ENCODE data around the gene STIM1.
"Not testable (repeated sequence)": the region's sequence is repeated elsewhere in the genome, so short reads cannot be mapped to it uniquely, and the experiment has no call there.

Gene STIM1

GRCh38 chr11:3888876-3889275 is 33.4 kb downstream of the STIM1 start:
- no peak for DNase-seq

GRCh38 chr11:3890014-3890413 is 34.5 kb downstream of the STIM1 start:
- no peak for DNase-seq

- DNase-seq: no peak
Measured at GRCh38 chr11:3890806-3891205, 35.3 kb downstream of the STIM1 start.

DNA sequence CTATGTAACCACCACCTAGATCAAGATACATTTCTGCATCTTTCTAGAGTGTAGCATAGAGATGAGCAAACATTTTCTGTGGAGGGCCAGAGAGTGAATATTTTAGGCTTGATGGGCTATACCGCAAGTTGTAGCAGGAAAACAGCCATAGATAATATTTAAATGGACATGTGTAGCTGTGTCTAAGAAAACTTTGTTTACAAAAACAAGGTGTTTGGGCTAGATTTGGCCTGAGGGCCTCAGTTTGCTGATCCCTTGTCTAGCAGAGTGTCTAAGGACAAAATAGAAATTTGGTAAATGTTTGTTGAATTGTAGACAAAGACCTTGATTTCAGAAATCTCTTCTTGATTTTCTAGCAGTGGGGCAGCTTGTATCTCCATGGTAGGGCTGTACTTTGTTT is 36.3 kb downstream of the STIM1 start:
- DNase-seq: no peak

- no peak for DNase-seq
Measured at GRCh38 chr11:3892156-3892555, 36.7 kb downstream of the STIM1 start.

GRCh38 chr11:3893311-3893710 is 37.8 kb downstream of the STIM1 start:
- no peak for DNase-seq

DNA sequence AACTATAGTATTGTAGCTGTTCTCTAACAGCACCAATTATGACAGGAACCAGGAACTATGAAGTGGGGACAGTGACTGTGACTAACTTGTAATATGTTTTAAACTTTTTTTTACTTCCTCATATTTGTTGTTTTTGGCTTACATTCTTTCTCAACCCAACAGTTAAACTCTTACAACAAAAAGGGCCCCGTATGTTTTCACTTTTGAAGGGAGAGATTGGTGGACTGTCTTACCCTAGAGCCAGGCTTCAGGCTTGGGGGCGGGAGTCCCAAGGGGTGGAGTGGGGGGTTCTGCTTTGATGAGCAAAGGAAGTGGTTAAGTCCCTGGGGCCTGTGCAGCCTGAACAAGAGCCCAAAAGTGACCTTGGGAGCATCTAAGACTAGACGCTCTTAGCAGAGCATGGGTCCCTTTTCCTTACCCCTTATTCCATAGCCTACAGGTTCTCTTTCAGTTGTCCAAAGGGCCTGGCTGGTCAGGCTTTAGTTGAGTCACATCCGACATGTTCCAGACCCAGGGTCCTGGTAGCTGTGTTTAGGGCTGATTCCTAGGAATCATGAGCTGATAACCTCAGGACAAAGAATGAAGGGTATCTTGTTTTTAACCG is 38.8 kb downstream of the STIM1 start:
- no peak for DNase-seq

GRCh38 chr11:3896644-3897043 is 41.2 kb downstream of the STIM1 start:
- no peak for DNase-seq

GRCh38 chr11:3900230-3900629 is 44.8 kb downstream of the STIM1 start:
- DNase-seq: not testable (repeated sequence)

DNA sequence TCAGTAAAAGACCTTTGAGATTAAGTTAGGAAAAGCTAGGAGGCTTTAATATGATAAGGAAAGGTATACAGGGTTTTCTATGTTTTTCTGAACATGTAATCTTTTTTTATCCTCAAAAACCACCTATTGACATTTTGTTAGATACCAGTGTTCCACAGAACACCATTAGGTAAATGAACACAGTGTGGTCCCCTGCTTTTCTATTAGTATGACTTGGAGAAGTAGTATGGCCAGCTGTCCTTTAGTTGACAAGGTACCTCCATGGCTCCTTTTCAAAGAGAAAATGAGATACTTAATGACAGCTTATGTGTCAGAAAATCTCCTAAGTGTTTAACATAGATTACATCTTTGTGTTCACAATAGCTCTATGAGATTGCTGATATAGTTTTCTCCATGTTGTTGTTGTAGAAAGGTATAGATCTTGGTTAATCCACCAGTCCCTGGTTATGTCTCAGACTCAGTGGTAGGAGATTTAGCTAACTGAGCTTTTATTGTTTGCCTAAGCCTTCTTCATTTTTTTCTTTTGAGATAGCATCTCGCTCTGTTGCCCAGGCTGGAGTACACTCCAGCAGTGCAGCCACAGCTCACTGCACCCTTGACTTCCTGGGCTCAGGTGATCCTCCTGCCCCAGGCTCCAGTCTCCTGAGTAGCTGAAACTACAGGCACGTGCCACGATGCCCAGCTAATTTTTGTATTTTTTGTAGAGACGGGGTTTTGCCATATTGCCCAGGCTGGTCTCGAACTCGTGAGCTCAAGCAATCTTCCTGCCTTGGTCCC is 46.0 kb downstream of the STIM1 start:
- DNase-seq: no peak

DNA sequence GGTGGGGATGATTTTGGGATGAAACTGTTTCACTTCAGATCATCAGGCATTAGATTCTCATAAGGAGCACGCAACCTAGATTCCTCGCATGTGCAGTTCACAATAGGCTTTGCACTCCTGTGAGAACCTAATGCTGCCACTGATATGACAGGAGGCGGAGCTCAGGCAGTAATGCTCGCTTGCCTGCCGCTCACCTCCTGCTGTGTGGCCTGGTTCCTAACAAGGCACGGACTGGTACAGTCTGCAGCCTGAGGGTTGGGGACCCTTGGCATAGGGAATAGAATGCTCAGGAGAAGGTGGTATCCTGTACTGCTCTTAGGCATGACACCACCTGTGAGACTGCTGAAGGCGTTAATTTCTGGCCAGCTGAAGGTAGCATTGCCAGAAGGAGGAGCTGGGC is 47.0 kb downstream of the STIM1 start:
- no peak for DNase-seq

GRCh38 chr11:3903207-3903896 is 47.9 kb downstream of the STIM1 start:
- DNase-seq: no peak

- DNase-seq: no peak
Measured at GRCh38 chr11:3904228-3904627, 48.8 kb downstream of the STIM1 start.

DNA sequence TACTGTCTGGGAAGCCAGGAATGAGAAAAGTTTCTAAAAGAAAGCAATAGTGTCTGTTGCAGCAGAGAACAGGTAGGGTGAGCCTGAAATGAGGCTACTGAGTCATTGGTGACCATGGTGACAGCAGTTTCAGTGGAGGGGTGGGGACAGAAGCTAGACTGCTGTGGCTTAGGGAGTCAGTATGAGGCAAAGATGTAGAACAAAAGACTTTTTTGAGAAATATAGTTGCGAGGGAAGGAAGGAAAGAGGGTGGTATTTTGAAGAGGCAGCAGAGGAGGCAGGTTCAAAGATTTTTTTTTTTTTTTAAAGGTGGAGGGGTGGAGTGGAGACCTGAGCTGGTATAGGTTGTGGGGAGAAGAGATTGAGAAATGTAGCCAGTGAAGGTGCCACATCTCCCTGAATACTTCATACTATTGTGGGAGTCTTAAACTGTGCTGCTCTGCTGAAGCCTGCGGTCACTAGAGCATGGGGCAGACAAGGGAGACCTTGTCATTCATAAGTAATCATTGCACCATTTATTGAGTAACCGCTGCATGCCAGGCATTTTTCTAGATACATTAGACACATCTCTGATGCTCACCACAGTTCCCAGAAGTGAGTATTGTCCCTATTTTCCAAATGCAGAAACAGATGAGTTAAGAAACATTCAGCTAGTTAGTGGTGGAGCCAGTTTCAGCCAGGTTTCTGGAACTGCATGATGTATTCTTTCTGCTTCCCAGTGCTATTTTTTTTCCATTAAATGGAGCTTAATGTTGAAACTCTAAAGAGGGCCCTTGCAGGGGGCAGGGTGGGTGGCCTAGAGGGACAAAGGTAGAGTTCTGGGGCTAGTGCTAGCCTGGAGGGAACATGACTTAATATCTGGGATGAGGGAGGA is 49.9 kb downstream of the STIM1 start:
- peak; percentile 60 to 74 for DNase-seq

GRCh38 chr11:3906166-3906565 is 50.7 kb downstream of the STIM1 start:
- DNase-seq: no peak

DNA sequence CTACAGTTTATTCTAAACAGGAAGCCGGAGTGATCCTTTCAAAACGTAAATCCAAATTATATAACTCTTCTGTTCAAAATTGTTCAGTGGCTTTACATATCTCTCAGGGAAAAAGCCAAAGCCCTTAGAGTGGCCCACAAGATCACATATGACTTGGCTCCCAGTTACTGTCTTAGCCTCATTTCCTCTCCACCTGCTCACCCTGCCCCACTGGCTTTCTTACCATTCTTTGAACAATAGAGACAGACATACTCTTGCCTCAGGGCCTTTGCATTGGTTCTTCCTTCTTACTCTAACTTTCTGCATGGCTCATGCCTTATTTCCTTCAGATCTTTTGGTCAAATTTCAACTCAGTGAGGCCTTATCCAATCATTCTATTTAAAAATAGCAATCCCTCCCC is 52.1 kb downstream of the STIM1 start:
- no peak for DNase-seq

- no peak for DNase-seq
Measured at GRCh38 chr11:3909901-3910300, 54.4 kb downstream of the STIM1 start.

DNA sequence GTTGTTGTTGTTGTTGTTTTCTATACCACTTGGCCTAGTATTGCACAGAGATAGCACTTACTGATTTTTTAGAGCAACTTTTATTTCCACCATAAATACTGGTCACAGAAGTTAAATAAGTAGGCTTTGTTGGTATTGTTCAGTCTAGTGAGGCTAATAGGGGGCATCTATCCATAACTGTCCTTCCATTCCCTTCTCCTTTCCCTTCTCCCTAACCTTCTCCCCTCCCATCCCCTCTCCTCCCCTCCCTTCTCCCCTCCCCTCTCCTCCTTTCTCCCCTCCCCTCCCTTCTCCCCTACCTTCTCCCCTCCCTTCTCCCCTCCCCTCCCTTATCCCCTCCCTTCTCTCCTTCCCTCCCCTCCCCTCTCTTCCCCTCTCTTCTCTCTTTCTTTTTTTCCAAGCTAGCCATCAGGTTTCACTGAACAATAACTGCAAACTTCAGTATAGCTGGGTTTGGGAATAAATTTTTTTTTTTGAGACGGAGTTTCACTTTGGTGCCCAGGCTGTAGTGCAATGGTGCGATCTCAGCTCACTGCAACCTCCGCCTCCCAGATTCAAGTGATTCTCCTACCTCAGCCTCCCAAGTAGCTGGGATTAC is 56.5 kb downstream of the STIM1 start:
- DNase-seq: no peak

DNA sequence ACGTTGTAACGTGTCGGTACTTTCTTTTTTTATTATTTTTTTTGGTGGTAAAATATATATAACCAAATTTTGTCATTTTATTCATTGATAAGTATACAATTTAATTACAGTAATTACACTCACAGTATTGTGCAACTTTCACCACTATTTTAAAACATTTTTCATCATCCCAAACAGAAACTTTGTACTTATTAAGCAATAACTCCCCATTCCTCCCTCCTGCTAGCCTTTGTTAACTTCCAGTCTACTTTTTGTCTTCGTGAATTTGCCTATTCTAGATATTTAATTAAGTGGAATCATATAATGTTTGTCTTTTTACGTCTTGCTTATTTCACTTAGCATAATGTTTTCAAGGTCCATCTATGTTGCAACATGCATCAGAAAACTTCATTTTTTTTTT is 58.5 kb downstream of the STIM1 start:
- no peak for DNase-seq

DNA sequence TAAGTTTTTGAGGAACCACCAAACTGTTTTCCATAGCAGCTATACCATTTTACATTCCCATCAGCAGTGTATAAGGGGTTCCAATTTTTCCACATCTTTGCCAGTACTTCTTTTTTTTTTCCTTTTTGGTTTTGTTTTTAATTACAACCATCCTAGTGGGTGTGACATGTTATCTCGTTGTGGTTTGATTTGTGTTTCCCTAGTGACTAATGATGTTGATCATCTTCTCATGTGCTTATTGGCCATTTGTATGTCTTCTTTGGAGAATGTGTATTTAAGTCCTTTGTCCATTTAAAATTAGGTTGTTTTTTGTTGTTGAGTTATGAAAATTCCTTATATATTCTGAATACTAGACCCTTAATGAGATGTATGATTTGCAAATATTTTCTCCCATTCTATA is 59.3 kb downstream of the STIM1 start:
- DNase-seq: no peak

DNA sequence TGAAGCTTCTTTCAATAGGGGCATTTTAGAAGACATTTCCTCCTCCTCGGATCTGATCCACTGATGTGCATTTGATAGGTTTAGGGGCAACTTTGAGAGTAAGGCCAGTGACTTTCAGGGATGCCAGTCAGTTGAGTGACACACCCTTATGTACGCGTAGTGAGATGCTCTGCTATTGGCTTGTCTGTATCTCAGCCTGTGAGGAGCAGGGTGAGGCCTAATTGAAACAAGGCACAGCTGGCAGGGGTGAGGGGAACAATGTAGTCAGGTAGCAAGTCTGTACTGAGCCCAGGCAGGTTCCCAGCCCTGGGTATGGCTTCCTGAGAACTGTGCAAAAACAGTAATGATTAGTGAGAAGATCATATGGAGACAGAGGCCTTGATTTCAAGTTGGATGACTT is 61.5 kb downstream of the STIM1 start:
- DNase-seq: peak in 1 of 2 experiments; percentile 23

- peak; percentile 74 to 85 for DNase-seq
Measured at GRCh38 chr11:3920148-3920852, 64.8 kb downstream of the STIM1 start.

Measured in activated CD4-positive, alpha-beta T cell treated with anti-CD3 and anti-CD28 coated beads, Interleukin-2, amount 50 U/mL, for 48 hours (primary cell).